GM06990 (cell line): ENCODE measurements around the gene PANK2.

Source experiments
- DNase-seq: peaks from one replicate; pipeline ENCODE4 v3.0.0-alpha.2; 2011; ENCODE audit not compliant: insufficient read length; ENCODE audit errors: extremely low read depth
- H3K27me3 ChIP-seq: replicated peaks from 2 replicates; pipeline ENCODE4 v1.6.0; 2011; ENCODE audit warnings: low read length; ENCODE audit not compliant: control insufficient read depth, insufficient read depth
- H3K36me3 ChIP-seq: 2 replicates; pipeline ENCODE4 v1.5.1; 2011; ENCODE audit warnings: low read length; ENCODE audit not compliant: control insufficient read depth, insufficient read depth
- H3K4me3 ChIP-seq: replicated peaks from 2 replicates; pipeline ENCODE4 v1.5.1; 2011; ENCODE audit warnings: low read depth, mild to moderate bottlenecking, control low read depth, low read length
- TF ChIP-seq, protein P1 (sequence below): IDR thresholded peaks from 2 replicates; pipeline ENCODE4 v1.5.1; 2011; ENCODE audit warnings: low read length, control low read depth, mild to moderate bottlenecking, inconsistent platforms; ENCODE audit not compliant: insufficient read depth, poor library complexity, severe bottlenecking

The PANK2 gene

DNA sequence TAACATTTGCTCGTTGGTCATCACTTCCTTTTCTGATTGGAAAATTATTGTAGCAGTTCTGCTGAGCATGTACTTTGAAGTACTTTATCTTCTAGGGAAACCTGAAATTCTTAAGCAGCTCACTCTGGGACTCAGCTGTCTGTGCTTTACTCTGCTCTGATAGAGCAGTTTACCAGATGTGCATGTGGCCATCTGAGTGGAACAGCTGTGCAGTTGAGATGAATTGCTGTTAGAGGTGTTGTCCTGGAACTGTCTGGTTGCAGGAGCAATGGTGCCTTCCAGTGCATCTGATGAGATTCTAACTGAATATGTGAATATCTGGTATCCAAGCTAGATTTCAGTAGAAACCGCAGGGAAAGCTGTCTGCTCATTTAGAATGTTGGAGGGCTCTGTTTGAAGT, 27.2 kb downstream of the PANK2 start:
- DNase-seq, result no peak
- Histone ChIP-seq H3K4me3 (no peak overlapping the region), H3K27me3 (no peaks in the 10 kb centered on the region), H3K36me3 (peaks cover 18% of the 10 kb centered on the region)
- TF ChIP-seq, protein P1, sequence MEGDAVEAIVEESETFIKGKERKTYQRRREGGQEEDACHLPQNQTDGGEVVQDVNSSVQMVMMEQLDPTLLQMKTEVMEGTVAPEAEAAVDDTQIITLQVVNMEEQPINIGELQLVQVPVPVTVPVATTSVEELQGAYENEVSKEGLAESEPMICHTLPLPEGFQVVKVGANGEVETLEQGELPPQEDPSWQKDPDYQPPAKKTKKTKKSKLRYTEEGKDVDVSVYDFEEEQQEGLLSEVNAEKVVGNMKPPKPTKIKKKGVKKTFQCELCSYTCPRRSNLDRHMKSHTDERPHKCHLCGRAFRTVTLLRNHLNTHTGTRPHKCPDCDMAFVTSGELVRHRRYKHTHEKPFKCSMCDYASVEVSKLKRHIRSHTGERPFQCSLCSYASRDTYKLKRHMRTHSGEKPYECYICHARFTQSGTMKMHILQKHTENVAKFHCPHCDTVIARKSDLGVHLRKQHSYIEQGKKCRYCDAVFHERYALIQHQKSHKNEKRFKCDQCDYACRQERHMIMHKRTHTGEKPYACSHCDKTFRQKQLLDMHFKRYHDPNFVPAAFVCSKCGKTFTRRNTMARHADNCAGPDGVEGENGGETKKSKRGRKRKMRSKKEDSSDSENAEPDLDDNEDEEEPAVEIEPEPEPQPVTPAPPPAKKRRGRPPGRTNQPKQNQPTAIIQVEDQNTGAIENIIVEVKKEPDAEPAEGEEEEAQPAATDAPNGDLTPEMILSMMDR, result no peak

DNA sequence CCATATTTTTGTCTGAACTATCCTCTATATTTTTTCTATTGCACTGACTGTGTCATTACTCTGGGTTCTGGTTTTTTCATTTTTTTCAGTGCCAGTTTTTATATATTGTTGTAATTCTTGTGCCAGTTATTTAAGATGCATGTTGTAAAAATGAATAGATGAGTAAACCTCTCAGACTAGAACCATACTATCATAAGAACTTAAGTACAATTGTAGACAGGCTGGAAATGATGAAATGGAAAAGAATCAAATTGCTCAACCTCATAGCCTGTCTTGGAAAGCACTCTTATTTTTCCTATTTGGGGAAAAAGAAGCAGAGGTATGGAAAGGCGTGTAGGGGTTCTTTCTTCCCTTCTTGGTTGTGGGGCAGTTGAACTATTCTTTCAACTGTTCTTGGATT, 30.2 kb downstream of the PANK2 start:
- TF ChIP-seq, protein P1, result no peak
- Histone ChIP-seq H3K27me3 (no peaks in the 10 kb centered on the region), H3K4me3 (no peak overlapping the region), H3K36me3 (peaks cover 22% of the 10 kb centered on the region)
- DNase-seq, result no peak

DNA sequence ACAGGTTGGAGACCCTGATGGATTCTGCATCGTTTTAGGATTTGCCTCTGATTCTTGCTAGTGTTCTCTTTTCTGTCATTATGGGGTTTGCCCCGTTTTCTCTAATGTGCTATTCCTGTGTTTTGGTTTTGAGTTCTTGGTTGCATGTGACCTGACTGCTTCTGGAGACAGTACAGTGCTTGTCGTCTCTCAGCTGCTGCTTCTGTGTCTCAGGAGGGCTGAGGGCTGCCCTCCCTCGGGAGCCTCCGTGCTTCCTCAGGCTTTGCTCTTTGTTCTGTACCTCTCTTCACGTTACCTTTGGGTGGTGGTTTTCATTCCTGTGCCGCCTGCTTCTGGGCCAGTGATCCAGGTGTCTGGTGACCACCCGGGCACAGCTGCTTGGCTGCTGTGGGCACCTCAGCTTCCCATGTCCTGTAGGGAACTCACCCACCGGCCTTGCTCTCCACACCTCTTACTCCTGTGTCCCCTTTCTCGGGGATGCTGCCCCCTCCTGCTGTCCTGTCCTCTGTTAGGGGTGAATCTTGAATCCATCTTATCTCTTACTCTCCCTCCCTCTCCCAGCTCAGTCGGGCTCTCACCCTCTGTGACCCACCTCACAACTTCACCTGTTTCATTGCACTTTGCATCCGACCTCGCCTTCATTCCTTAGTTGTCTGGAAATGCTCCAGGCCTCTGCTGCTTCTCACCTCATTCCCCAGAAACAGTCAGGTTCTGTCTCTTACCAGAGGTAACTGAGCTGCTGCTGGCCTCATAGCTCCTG, 33.2 kb downstream of the PANK2 start:
- TF ChIP-seq, protein P1, result no peak
- no peak overlapping the region for H3K4me3 ChIP-seq
- DNase-seq, result no peak
- H3K36me3 ChIP-seq, result peaks cover 25% of the 10 kb centered on the region
- H3K27me3 ChIP-seq, result no peaks in the 10 kb centered on the region

DNA sequence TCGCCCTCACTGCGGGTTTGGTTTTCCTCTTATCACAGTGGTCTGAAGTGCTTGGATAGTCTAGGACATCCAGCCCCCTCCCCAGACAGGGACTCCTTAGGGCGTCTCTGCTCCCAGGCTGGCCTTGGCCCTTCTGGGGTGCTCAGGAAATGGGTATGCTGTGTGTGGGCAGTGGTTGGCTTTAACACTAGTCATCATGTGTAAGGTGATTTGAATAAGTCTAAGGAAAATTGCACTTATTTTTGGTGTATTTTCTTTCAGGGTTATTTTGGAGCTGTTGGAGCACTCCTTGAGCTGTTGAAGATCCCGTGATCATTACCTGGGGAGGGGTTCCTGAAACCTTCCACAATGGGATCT, 33.8 kb downstream of the PANK2 start:
- DNase-seq, result no peak
- no peaks in the 10 kb centered on the region for H3K27me3 ChIP-seq
- H3K4me3 ChIP-seq, result no peak overlapping the region
- TF ChIP-seq, protein P1, result no peak
- H3K36me3 ChIP-seq, result peaks cover 25% of the 10 kb centered on the region

DNA sequence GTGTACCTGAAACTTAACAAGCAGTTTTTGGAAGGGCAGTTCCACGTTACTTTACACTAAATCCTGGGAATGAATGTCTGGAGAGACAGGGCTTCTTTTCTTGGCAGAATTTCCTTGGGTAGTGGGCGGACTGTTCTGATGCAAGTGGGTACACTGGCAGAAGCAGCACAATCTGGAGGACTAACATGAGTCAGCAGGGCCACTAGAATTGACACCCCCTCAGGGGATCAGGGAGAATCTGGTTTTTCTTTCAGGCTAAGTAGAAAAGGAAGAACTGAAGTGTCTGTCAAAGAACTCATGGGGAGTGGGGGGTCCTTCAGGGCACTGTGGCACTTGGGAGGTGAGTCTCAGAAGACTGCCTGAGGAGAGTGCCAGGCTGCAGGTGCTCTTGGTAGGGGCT, 34.6 kb downstream of the PANK2 start:
- DNase-seq, result no peak
- Histone ChIP-seq H3K4me3 (no peak overlapping the region), H3K27me3 (no peaks in the 10 kb centered on the region), H3K36me3 (peaks cover 24% of the 10 kb centered on the region)
- TF ChIP-seq, protein P1, result no peak
